ENCODE results near the gene GMCL1.
"Not testable (repeated sequence)": the region's sequence is repeated elsewhere in the genome, so short reads cannot be mapped to it uniquely, and the experiment has no call there.

GMCL1 gene

DNA sequence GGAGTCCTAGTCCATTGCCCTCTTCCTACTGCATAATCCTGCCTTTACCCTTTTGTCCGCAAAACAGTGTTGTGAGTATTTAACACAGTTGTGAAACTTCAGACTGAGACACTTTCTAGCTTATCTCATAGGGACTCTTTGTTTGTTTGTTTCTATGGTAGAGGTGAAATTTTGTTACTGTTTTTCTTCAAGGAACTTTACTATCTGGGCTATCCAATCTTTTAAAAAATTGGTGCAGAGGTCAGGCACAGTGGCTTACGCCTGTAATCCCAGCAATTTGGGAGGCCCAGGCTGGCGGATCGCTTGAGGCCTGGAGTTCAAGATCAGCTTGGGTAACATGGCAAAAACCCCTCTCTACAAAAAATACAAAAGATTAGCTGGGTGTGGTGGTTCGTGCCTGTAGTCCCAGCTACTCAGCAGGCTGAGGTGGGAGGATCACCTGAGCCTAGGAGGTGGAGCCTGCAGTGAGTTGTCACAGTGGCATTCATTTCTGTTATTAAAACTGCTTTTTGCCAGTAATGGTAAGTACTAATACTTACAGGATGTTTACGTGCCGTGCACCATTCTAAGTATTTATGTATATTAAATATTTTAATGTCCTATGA, 18.8 kb downstream of the GMCL1 start:
- DNase-seq (ENCODE audit: insufficient read length, low spot score) (no peak), FAIRE-seq (no peak)
- TF ChIP-seq, protein P1, sequence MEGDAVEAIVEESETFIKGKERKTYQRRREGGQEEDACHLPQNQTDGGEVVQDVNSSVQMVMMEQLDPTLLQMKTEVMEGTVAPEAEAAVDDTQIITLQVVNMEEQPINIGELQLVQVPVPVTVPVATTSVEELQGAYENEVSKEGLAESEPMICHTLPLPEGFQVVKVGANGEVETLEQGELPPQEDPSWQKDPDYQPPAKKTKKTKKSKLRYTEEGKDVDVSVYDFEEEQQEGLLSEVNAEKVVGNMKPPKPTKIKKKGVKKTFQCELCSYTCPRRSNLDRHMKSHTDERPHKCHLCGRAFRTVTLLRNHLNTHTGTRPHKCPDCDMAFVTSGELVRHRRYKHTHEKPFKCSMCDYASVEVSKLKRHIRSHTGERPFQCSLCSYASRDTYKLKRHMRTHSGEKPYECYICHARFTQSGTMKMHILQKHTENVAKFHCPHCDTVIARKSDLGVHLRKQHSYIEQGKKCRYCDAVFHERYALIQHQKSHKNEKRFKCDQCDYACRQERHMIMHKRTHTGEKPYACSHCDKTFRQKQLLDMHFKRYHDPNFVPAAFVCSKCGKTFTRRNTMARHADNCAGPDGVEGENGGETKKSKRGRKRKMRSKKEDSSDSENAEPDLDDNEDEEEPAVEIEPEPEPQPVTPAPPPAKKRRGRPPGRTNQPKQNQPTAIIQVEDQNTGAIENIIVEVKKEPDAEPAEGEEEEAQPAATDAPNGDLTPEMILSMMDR (IDR thresholded peaks at IDR 0.05; ENCODE audit: insufficient read depth, missing control alignments): no peak

DNA sequence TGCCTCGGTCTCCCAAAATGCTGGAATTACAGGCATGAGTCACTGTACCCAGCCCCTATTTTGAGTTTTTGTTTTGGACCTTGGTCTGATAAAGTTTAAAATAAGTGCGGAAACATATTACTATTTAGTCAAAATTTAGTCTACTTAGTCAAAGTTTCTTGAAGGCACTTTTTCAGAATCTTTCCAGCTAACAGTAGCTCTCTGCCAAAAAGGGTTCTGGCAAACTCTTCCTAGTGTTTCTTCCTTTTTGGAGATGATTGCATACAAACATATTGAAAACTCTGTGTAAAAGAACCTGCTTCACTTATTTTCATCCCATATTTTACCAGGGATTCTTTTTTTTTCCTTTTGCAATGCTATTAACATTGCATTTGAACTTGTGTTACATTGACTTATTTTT, 28.8 kb downstream of the GMCL1 start:
- FAIRE-seq (no peak), DNase-seq (ENCODE audit: insufficient read length, low spot score) (no peak)
- TF ChIP-seq, protein P1 (IDR thresholded peaks at IDR 0.05; ENCODE audit: insufficient read depth, missing control alignments): no peak

DNA sequence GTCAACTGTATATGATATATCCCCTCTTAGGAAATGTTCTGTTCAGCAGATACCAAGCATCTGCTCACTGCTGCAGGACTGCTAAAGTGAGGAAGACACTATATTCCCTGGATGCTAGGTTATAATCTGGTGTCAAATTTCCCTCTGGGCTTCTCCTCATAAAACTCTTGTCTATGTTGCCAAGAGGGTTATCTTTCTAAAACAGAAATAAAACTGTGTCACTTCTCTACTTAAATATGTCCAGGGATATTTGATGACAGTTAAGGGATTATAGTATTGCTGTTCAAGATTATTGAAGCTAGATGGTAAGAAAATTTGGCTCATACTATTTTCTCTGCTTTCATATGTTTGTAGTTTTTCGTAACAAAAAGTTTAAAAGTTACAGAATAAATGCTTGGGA, 33.8 kb downstream of the GMCL1 start:
- TF ChIP-seq, protein P1 (IDR thresholded peaks at IDR 0.05; ENCODE audit: insufficient read depth, missing control alignments): no peak
- DNase-seq (ENCODE audit: insufficient read length, low spot score): no peak
- no peak for FAIRE-seq

DNA sequence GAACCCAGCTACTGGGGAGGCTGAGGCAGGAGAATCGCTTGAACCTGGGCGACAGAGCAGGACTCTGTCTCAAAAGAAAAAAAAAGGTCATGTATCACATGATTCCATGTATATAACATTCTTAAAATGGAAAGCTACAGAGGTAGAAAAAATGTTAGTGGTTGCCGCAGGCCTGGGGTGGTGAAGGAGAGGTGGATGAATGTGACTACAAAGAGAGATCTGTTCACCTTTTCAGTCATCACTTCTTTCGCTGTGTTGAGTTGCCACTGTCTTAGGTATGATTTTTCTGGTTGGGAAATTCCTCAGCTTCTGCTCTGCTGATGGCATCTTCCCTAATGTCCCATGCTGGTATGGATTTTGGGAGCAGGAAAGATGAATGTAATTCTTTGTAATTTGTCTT, 59.0 kb downstream of the GMCL1 start:
- DNase-seq (ENCODE audit: insufficient read length, low spot score) (no peak), FAIRE-seq (no peak)
- TF ChIP-seq, protein P1 (IDR thresholded peaks at IDR 0.05; ENCODE audit: insufficient read depth, missing control alignments): no peak

DNA sequence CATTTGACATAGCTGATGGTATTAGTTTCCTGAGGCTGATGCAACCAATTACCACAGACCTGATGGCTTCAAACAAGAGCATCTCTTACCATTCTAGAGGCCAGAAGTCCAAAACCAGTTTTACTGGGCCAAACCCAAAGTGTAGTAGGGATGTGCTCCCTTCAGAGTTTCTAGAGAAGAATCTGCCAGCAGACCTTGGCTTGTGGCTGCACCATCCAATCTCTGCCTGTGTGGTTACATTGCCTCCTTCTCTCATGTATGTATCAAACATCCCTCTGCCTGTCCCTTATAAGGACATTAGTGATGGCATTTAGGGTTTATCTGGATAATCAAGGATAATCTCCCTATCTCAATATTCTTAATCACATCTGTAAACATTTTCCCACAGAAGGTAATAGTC, 59.8 kb downstream of the GMCL1 start:
- no peak for DNase-seq (ENCODE audit: insufficient read length, low spot score)
- no peak for FAIRE-seq
- TF ChIP-seq, protein P1 (IDR thresholded peaks at IDR 0.05; ENCODE audit: insufficient read depth, missing control alignments): no peak

DNA sequence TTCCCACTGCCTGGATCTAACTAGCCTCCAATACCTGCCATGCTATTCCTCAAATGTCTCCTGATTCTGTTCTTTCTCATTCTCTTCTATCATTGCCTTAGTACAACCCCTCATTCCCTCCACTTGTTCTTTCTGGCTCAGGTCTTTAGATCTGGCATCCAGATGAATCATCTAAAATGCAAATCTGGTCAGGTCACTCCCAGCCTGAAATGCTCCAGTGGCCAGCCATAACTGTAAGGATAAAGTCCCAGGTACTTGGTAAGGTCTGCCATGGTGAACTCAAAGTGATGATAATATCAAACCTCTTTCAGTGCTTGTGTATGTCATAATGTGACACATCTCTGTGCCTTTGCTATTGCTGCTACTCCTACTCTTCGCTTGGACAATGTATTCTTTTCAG, 61.4 kb downstream of the GMCL1 start:
- TF ChIP-seq, protein P1 (IDR thresholded peaks at IDR 0.05; ENCODE audit: insufficient read depth, missing control alignments): no peak
- no peak for FAIRE-seq
- DNase-seq (ENCODE audit: insufficient read length, low spot score): no peak

DNA sequence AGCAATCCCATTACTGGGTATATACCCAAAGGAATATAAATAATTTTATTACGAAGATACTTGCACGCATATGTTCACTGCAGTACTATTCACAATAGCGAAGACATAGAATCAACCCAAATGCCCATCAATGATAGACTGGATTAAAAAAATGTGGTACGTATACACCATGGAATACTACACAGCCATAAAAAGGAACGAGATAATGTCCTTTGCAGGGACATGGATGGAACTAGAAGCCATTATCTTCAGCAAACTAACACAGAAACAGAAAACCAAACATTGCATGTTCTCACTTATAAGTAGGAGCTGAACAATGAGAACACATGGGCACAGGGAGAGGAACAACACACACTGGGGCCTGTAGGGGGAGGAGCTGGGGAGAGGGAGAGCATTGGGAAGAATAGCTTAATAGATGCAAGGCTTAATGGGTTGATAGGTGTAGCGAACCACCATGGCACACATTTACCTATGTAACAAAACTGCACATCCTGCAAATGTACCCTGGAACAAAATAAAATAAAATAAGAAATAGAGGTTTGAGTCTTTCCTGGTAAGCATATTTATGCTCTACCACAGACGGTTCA, 63.5 kb downstream of the GMCL1 start:
- not testable (repeated sequence) for DNase-seq (ENCODE audit: insufficient read length, low spot score); FAIRE-seq
